ENCODE data around the gene SLC25A13. TPM values are rescaled to one million over a fixed set of nuclear protein-coding genes. Genes with fewer than 3 reads are reported as not detected.

The SLC25A13 gene
- total and polyA plus RNA-seq, 2 of the 13 experiments (the other 11 are each of a cell fraction or from before 2014, with no cell fraction given): 36.2 to 84.9 TPM

DNA sequence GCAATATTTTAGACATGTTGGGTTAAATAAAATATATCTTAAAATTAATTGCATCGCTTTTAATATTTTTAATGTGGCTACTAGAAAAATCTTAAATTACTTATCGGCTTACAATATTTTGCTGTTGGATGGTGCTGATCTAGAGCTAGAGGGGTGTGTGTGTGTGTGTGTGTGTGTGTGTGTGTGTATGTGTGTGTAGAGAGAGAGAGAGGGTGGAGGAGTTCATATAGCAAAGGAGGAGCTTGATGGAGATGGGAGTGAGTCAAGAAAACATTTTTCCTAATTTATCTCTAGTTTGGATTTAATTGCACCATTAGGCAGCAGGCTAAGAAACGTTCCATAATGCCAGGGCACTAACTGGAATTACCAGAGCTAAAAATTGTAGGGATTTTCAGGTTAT is 10.4 kb upstream of the SLC25A13 start:
- DNase-seq (ENCODE audit: low spot score) (no peak), FAIRE-seq (no peak)
- TF ChIP-seq, protein P1, sequence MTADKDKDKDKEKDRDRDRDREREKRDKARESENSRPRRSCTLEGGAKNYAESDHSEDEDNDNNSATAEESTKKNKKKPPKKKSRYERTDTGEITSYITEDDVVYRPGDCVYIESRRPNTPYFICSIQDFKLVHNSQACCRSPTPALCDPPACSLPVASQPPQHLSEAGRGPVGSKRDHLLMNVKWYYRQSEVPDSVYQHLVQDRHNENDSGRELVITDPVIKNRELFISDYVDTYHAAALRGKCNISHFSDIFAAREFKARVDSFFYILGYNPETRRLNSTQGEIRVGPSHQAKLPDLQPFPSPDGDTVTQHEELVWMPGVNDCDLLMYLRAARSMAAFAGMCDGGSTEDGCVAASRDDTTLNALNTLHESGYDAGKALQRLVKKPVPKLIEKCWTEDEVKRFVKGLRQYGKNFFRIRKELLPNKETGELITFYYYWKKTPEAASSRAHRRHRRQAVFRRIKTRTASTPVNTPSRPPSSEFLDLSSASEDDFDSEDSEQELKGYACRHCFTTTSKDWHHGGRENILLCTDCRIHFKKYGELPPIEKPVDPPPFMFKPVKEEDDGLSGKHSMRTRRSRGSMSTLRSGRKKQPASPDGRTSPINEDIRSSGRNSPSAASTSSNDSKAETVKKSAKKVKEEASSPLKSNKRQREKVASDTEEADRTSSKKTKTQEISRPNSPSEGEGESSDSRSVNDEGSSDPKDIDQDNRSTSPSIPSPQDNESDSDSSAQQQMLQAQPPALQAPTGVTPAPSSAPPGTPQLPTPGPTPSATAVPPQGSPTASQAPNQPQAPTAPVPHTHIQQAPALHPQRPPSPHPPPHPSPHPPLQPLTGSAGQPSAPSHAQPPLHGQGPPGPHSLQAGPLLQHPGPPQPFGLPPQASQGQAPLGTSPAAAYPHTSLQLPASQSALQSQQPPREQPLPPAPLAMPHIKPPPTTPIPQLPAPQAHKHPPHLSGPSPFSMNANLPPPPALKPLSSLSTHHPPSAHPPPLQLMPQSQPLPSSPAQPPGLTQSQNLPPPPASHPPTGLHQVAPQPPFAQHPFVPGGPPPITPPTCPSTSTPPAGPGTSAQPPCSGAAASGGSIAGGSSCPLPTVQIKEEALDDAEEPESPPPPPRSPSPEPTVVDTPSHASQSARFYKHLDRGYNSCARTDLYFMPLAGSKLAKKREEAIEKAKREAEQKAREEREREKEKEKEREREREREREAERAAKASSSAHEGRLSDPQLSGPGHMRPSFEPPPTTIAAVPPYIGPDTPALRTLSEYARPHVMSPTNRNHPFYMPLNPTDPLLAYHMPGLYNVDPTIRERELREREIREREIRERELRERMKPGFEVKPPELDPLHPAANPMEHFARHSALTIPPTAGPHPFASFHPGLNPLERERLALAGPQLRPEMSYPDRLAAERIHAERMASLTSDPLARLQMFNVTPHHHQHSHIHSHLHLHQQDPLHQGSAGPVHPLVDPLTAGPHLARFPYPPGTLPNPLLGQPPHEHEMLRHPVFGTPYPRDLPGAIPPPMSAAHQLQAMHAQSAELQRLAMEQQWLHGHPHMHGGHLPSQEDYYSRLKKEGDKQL (CRISPR knock-in tag; IDR thresholded peaks at IDR 0.05; ENCODE audit: low read depth): no peak
- TF ChIP-seq, protein P2, sequence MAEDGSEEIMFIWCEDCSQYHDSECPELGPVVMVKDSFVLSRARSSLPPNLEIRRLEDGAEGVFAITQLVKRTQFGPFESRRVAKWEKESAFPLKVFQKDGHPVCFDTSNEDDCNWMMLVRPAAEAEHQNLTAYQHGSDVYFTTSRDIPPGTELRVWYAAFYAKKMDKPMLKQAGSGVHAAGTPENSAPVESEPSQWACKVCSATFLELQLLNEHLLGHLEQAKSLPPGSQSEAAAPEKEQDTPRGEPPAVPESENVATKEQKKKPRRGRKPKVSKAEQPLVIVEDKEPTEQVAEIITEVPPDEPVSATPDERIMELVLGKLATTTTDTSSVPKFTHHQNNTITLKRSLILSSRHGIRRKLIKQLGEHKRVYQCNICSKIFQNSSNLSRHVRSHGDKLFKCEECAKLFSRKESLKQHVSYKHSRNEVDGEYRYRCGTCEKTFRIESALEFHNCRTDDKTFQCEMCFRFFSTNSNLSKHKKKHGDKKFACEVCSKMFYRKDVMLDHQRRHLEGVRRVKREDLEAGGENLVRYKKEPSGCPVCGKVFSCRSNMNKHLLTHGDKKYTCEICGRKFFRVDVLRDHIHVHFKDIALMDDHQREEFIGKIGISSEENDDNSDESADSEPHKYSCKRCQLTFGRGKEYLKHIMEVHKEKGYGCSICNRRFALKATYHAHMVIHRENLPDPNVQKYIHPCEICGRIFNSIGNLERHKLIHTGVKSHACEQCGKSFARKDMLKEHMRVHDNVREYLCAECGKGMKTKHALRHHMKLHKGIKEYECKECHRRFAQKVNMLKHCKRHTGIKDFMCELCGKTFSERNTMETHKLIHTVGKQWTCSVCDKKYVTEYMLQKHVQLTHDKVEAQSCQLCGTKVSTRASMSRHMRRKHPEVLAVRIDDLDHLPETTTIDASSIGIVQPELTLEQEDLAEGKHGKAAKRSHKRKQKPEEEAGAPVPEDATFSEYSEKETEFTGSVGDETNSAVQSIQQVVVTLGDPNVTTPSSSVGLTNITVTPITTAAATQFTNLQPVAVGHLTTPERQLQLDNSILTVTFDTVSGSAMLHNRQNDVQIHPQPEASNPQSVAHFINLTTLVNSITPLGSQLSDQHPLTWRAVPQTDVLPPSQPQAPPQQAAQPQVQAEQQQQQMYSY (CRISPR knock-in tag; IDR thresholded peaks at IDR 0.05): no peak
- TF ChIP-seq RELA (CRISPR knock-in tag; IDR thresholded peaks at IDR 0.05) (no peak), ZNF724P (CRISPR knock-in tag; IDR thresholded peaks at IDR 0.05; ENCODE audit: borderline replicate concordance) (no peak), GATA4 (IDR thresholded peaks at IDR 0.05; ENCODE audit: borderline replicate concordance, low read depth) (no peak), RARA (CRISPR knock-in tag; IDR thresholded peaks at IDR 0.05) (no peak), ZMAT3 (CRISPR knock-in tag; conservative IDR thresholded peaks at IDR 0.05) (no peak), FIP1L1 (IDR thresholded peaks at IDR 0.05; ENCODE audit: borderline replicate concordance, insufficient read depth, low read depth, low read length) (no peak), ZFP37 (CRISPR knock-in tag; IDR thresholded peaks at IDR 0.05; ENCODE audit: borderline replicate concordance) (no peak)
- TF ChIP-seq, protein P3, sequence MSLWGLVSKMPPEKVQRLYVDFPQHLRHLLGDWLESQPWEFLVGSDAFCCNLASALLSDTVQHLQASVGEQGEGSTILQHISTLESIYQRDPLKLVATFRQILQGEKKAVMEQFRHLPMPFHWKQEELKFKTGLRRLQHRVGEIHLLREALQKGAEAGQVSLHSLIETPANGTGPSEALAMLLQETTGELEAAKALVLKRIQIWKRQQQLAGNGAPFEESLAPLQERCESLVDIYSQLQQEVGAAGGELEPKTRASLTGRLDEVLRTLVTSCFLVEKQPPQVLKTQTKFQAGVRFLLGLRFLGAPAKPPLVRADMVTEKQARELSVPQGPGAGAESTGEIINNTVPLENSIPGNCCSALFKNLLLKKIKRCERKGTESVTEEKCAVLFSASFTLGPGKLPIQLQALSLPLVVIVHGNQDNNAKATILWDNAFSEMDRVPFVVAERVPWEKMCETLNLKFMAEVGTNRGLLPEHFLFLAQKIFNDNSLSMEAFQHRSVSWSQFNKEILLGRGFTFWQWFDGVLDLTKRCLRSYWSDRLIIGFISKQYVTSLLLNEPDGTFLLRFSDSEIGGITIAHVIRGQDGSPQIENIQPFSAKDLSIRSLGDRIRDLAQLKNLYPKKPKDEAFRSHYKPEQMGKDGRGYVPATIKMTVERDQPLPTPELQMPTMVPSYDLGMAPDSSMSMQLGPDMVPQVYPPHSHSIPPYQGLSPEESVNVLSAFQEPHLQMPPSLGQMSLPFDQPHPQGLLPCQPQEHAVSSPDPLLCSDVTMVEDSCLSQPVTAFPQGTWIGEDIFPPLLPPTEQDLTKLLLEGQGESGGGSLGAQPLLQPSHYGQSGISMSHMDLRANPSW (CRISPR knock-in tag; IDR thresholded peaks at IDR 0.05; ENCODE audit: borderline replicate concordance): no peak
- TF ChIP-seq, protein P4, sequence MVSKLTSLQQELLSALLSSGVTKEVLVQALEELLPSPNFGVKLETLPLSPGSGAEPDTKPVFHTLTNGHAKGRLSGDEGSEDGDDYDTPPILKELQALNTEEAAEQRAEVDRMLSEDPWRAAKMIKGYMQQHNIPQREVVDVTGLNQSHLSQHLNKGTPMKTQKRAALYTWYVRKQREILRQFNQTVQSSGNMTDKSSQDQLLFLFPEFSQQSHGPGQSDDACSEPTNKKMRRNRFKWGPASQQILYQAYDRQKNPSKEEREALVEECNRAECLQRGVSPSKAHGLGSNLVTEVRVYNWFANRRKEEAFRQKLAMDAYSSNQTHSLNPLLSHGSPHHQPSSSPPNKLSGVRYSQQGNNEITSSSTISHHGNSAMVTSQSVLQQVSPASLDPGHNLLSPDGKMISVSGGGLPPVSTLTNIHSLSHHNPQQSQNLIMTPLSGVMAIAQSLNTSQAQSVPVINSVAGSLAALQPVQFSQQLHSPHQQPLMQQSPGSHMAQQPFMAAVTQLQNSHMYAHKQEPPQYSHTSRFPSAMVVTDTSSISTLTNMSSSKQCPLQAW (CRISPR knock-in tag; IDR thresholded peaks at IDR 0.05): no peak

More for the DNA sequence above, 10.4 kb upstream of the SLC25A13 start:
- no peak overlapping the region for H3K4me3 ChIP-seq (replicated peaks in 1 of 3; ENCODE audit: insufficient read depth in 1 of 3, low read depth in 2 of 3, low read length in 3 of 3)
- no peak for ATAC-seq
- no peaks in the 10 kb centered on the region for H3K9me3 ChIP-seq (ENCODE audit: low read length)
- WGBS (ENCODE audit: low lambda C conversion rate): 69% methylated on average over 3 of the region's 3 CpGs
- no peaks in the 10 kb centered on the region for H3K36me3 ChIP-seq (replicated peaks in 1 of 2; ENCODE audit: control insufficient read depth in 1 of 2, insufficient read depth in 2 of 2, low read length in 2 of 2)
- intact Hi-C loops (cut with micrococcal nuclease; ENCODE audit: unreplicated experiment): no loop called here
- in situ Hi-C loops (cut with HindIII; ENCODE audit: extremely low pct_ligation_motif_present, low pct_unique_long_range_greater_than_20kb): no loop called here
- CTCF ChIA-PET (ENCODE audit: low intra/inter-chr PET ratio, low total read pairs): no interaction called here
- no TSS peak for BruUV-seq (replicated peaks)
- H3K4me1 ChIP-seq (ENCODE audit: insufficient read depth, low read length): peaks cover 28% of the 10 kb centered on the region
- H4K20me1 ChIP-seq (ENCODE audit: insufficient read depth, low read length): no peaks in the 10 kb centered on the region
- H3K9ac ChIP-seq (ENCODE audit: insufficient read depth, low read depth, low read length): no peak overlapping the region
- POLR2A ChIA-PET: interaction anchor here (1.4 kb wide), 1 partner anchor 10 kb away, joined by 5 read pairs; no protein-coding TSS in a partner anchor
- H3K4me2 ChIP-seq (ENCODE audit: low read depth, low read length): no peak overlapping the region
- H2AFZ ChIP-seq (ENCODE audit: low read length): no peak overlapping the region
- H3K27me3 ChIP-seq (ENCODE audit: control insufficient read depth in 1 of 2, insufficient read depth in 2 of 2, low read length in 2 of 2): no peaks in the 10 kb centered on the region
- H3K27ac ChIP-seq (ENCODE audit: extremely low read length, insufficient read depth, low read length): no peak overlapping the region
- no peaks in the 10 kb centered on the region for H3K79me2 ChIP-seq (ENCODE audit: insufficient read depth, low read length)
